ENCODE data around the gene C16orf74.

C16orf74 gene

GRCh38 chr16:85675251-85675874, 75.5 kb downstream of the C16orf74 start:
- TF ChIP-seq CTCF (IDR thresholded peaks at IDR 0.05; ENCODE audit: borderline replicate concordance, control extremely low read depth, extremely low read depth, insufficient read depth, missing control alignments): peak; percentile 15
- in situ Hi-C loops (cut with MboI; ENCODE audit: low sequenced_read_pairs, unreplicated experiment): no loop called here
- no peak for DNase-seq (ENCODE audit: low spot score)

GRCh38 chr16:85674828-85675227, 76.1 kb downstream of the C16orf74 start:
- no peak for DNase-seq (ENCODE audit: low spot score)
- in situ Hi-C loops (cut with MboI; ENCODE audit: low sequenced_read_pairs, unreplicated experiment): no loop called here
- TF ChIP-seq CTCF (IDR thresholded peaks at IDR 0.05; ENCODE audit: borderline replicate concordance, control extremely low read depth, extremely low read depth, insufficient read depth, missing control alignments): no peak

- in situ Hi-C loops (cut with MboI; ENCODE audit: low sequenced_read_pairs, unreplicated experiment): no loop called here
Observed at GRCh38 chr16:85674418-85674755, 76.5 kb downstream of the C16orf74 start.

GRCh38 chr16:85673529-85674417, 77.1 kb downstream of the C16orf74 start:
- no peak for DNase-seq (ENCODE audit: low spot score)
- in situ Hi-C loops (cut with MboI; ENCODE audit: low sequenced_read_pairs, unreplicated experiment): no loop called here
- TF ChIP-seq CTCF (IDR thresholded peaks at IDR 0.05; ENCODE audit: borderline replicate concordance, control extremely low read depth, extremely low read depth, insufficient read depth, missing control alignments): no peak

More at GRCh38 chr16:85674418-85674755, 76.5 kb downstream of the C16orf74 start:
- no peak for DNase-seq (ENCODE audit: low spot score)
- TF ChIP-seq CTCF (IDR thresholded peaks at IDR 0.05; ENCODE audit: borderline replicate concordance, control extremely low read depth, extremely low read depth, insufficient read depth, missing control alignments): no peak

- no peak for TF ChIP-seq CTCF (IDR thresholded peaks at IDR 0.05; ENCODE audit: borderline replicate concordance, control extremely low read depth, extremely low read depth, insufficient read depth, missing control alignments)
- no peak for DNase-seq (ENCODE audit: low spot score)
- in situ Hi-C loops (cut with MboI; ENCODE audit: low sequenced_read_pairs, unreplicated experiment): no loop called here
Observed at GRCh38 chr16:85670840-85671239, 80.1 kb downstream of the C16orf74 start.

- in situ Hi-C loops (cut with MboI; ENCODE audit: low sequenced_read_pairs, unreplicated experiment): no loop called here
- no peak for TF ChIP-seq CTCF (IDR thresholded peaks at IDR 0.05; ENCODE audit: borderline replicate concordance, control extremely low read depth, extremely low read depth, insufficient read depth, missing control alignments)
- no peak for DNase-seq (ENCODE audit: low spot score)
Observed at GRCh38 chr16:85668676-85669424, 82.0 kb downstream of the C16orf74 start.
